ENCODE results near the gene DOHH.

DNA sequence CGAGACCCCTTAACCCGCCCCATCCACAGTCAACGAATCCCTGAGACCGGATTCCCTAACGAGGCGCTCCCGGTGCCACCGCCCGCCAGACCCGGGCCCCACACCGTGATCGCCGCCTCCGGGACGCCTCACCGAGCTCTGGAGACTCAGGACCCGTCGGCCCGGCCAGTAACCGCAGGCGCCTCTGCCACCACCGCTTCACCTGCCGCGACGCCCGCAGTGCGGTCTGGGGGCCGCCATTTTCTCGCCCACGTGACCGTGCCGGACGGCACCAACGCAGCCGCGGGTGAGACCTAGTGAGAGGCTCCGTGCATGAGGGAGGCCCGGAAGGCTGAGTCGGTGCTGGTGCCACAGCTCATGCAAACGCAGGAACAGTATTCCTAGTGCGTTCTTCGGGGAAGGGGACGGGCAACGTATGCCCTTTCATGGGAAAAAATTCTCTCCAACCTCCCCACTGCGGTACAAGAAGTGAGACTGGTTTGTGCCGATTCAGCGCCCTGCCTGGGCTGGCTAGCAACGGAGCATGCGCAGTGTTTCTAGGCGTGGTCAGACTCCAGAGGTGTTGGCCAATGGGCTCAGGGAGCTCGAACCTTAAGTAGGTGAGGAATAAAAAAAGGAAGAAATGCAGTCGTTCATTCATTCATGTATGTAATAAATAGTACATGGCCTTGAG lies at the start of gene DOHH:
- TF ChIP-seq, protein P1, sequence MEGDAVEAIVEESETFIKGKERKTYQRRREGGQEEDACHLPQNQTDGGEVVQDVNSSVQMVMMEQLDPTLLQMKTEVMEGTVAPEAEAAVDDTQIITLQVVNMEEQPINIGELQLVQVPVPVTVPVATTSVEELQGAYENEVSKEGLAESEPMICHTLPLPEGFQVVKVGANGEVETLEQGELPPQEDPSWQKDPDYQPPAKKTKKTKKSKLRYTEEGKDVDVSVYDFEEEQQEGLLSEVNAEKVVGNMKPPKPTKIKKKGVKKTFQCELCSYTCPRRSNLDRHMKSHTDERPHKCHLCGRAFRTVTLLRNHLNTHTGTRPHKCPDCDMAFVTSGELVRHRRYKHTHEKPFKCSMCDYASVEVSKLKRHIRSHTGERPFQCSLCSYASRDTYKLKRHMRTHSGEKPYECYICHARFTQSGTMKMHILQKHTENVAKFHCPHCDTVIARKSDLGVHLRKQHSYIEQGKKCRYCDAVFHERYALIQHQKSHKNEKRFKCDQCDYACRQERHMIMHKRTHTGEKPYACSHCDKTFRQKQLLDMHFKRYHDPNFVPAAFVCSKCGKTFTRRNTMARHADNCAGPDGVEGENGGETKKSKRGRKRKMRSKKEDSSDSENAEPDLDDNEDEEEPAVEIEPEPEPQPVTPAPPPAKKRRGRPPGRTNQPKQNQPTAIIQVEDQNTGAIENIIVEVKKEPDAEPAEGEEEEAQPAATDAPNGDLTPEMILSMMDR (IDR thresholded peaks at IDR 0.05; ENCODE audit: low read length), result no peak
- TF ChIP-seq EZH2 (IDR thresholded peaks at IDR 0.05; ENCODE audit: borderline replicate concordance, low read length), result no peak
